Suppressor macrophage treated with lipopolysaccharide for 4 hours (primary cell): Measurements from ENCODE around the gene SLC39A1.
"Not testable (repeated sequence)": the region's sequence is repeated elsewhere in the genome, so short reads cannot be mapped to it uniquely, and the experiment has no call there.

Experiments
- DNase-seq: peaks from one replicate; pipeline ENCODE4 v3.0.0-alpha.2; 2020

Gene SLC39A1, protein sequence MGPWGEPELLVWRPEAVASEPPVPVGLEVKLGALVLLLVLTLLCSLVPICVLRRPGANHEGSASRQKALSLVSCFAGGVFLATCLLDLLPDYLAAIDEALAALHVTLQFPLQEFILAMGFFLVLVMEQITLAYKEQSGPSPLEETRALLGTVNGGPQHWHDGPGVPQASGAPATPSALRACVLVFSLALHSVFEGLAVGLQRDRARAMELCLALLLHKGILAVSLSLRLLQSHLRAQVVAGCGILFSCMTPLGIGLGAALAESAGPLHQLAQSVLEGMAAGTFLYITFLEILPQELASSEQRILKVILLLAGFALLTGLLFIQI

DNA sequence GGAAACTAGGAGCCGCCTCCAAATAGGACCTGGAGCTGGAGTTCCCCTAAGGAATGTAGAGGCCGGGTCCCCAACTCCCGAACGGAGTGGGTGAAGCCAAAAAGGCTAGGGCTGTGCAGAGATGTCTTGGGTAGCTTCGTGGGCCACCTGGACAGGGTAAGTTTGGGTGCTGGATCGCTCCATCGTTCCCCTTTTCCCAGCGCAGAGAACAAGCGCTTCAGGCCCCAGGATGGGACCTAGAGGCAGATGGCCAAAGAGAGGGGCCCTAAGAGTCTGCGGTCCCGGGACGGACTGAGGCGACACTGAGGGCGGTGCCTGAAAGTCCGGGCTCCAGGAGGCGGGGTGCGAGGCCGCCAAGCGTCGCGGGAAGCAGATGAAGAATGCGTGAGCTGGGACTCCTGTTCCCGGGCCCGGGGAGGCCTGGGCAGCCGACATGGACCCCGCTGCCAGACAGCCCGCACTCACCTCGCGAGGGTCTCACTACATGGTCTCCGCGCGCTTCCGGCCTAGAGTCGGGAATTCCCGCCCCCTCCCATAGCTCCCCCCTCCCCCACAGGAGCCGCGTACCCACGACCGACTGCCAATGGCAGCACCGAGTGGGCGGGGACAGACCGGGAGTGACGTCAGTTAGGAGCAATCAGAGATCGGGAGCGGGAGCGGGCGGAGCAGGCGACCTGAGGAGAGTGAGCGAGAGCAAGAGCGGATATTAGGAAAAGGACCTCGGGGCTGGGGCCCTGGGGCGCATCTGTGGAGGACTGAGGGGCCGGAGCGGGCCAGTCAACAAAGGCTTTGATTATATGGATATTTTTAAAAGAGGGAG, at the start of gene SLC39A1:
Gene SLC39A1, minus strand, starts transcription at position 508 of the 820 bp plus-strand sequence. CDS start 822 bp downstream, outside the sequence.
- peak; percentile 98 for DNase-seq

DNA sequence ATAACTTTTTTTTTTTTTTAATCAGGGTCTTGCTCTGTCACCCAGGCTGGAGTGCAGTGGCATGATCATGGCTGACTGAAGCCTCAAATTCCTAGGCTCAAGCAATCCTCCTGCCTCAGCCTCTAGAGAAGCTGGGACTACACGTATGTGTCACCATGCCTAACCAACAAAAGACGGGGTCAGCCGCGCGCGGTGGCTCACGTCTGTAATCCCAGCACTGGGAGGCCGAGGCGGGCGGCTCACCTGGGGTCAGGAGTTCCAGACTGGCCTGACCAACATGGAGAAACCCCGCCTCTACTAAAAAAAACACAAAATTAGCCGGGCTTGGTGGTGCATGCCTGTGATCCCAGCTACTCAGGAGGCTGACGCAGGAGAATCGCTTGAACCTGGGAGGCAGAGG, 49.2 kb upstream of the SLC39A1 start:
- DNase-seq: not testable (repeated sequence)

DNA sequence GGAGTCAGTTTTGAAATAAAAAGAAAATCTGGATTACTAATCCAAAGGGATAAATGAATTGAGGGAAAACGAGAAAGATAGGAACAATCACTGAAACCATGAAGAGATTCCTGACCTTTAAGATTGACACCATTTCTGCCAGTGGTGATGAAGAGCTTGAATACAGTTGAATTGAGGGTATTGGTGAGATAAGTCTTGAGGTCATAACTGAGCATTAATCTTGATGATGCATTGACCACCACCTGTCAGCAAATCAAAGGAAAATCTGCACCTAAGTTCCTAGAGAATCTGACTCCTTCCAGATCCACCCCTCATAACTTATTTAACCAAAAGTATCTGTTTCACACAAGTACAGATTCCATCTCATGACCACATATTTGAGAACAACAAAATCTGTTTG, 48.8 kb upstream of the SLC39A1 start:
- no peak for DNase-seq

DNA sequence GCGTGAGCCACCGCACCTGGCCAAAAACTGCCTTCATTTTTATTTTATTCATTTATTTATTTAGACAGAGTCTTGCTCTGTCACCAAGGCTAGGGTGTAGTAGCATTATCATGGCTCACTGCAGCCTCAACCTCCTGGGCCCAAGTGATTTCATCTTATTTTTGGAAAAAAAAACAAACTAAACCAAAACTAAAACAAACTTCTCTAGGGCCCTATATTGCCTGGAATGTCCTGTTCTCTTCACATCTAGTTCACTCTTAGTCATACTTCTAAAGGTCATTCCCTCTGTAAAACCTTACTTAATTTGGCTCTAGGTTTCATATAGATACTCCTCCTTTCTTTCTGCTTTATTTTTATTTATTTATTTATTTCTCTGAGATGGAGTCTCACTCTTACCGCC, 42.8 kb upstream of the SLC39A1 start:
- DNase-seq: peak; percentile 45

DNA sequence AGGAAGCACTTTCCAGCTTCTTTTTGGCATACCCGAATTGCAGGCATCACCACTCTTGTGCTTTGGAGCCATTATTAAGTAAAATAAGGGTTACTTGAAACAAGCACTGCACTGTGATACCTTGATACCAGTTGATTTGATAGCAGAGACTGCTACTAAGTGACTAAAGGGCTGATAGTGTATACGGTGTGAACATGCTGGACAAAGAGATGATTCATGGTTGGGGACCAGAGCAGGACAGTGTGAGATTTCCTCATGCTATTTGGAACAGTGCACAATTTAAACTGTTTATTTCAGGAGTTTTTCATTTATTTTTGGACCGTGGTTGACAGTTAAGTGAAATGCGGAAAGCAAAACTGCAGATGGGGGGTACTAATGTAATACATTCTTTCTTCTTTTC, 37.1 kb upstream of the SLC39A1 start:
- DNase-seq: no peak

DNA sequence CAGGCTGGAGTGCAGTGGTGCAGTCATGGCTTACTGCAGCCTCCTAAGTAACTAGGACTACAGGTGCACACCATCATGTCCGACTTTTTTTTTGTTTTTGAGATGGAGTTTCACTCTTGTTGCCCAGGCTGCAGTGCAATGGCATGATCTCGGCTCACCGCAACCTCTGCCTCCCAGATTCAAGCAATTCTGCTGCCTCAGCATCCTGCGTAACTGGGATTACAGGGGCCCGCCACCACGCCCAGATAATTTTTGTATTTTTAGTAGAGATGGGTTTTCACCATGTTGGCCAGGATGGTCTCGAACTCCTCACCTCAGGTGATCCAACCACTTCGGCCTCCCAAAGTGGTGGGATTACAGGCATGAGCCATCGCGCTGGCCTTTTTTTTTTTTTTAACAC, 33.5 kb upstream of the SLC39A1 start:
- DNase-seq: not testable (repeated sequence)

DNA sequence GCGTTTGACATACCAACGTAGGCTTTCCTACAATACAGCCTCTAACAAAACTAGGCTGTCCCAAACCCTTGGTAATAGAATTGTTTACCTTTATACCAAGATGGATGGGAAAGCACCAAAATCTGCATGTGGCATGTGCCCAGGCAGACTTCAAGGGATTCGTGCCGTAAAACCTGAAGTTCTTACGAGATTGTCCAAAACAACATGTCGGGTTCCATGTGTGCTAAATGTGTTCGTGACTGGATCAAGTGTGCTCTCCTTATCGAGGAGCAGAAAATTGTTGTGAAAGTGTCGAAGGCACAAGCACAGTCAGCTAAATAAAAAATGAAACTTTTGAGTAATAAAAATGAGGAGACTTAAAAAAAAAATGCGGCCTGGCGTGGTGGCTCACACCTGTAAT, 32.3 kb upstream of the SLC39A1 start:
- no peak for DNase-seq

DNA sequence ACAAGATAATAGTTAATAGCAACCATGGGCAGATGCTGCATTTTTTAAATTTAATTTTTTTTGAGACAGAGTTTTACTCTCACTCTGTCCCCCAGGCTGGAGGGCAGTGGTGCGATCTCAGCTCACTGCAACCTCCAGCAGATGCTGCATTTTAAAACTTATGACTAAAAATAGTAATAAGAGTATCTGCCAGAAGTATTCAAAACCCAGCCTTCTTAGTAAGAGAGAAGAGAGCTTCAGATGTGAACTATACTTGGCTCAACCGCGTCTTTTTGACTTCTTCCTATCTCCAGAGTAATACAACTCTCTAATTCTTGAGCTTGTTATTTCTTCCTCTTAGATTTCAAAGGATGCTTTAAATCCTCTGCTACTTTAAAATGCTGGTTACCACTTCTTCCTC, 31.9 kb upstream of the SLC39A1 start:
- no peak for DNase-seq

DNA sequence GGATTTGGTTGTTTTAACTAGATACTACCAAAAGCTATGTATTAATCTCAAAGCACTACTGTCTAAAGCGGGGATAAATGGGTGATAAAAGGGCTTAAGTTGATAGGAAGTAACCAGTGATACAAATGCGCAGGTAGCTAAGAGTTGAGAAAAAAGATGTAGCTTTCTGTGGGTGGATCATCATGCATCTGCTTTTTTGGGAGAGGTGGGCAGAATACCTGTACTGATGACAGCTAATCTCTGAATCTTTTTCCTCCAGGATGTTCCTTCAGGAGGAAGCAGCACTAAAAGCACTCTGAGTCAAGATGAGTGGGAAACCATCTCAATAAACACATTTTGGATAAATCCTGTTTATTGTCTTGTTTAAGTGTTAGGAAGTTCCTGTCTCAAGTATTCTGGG, 28.5 kb upstream of the SLC39A1 start:
- DNase-seq: no peak

DNA sequence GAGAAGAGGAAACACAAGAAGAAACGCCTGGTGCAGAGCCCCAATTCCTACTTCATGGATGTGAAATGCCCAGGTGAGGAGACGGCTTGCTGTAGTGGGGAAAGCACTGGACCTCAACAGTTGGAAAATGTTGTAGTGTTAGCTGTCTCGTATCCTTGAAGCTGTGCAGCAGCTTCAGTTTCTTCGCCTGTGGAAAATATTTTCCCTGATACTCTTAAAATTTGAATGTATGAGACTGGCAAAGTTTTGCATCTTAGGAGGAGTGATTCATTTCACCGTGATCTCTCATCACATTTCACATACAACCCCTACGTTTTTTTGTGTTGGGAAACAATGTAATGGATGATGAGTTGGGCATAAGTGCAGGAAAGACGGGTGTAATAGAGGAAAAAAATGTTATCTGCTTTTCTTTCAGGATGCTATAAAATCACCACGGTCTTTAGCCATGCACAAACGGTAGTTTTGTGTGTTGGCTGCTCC, 27.9 kb upstream of the SLC39A1 start:
- DNase-seq: peak; percentile 50

DNA sequence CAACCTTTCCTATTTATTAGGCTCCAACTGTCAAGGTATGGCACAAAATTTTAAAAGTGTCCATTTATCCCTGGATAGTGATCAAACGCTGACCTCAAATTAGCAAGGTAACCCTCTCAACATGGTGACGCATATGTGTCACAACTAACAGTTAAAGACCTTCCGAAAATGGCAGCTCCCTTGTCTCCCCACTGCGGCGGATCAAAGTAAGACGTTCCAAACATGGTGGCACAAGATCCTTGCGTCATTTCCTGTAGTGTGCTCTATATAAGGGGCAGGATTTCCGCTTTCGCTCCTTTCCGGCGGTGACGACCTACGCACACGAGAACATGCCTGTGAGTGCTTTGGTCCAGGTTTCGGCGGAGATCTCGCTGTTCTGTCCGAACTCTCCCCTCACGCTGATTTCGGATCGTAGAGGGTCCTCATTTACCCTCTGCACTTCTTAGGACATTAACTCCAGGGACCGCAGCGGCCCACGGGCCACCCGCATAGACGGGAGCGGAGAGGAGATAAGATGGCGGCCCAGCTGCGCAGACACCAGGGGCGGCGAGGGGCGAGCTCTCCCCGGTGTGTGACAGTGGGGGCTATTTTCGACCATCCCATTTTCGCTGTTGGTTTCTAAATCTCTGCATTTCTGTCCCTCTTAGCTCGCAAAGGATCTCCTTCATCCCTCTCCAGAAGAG, 27.3 kb upstream of the SLC39A1 start, which contains the start of gene RPS27:
Gene RPS27, plus strand, starts transcription at position 295 of the 683 bp plus-strand sequence. Its CDS starts 35 bp downstream, at position 330.
- peak; percentile 98 for DNase-seq

DNA sequence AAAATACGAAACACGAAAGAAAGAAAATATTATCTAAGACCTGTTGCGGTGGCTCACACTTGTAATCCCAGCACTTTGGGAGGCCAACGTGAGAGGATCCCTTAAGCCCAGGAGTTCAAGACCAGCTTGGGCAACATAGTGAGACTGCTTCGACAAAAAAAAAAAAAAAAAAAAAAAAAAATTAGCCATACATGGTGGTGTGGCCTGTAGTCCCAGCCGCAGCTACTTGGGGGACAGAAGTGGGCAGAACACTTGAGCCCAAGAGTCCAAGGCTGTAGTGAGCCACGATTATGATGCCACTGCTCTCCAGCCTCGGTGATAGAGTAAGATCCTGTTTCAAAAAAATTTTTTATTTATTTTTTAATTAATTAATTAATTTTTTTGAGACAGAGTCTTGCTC, 24.3 kb upstream of the SLC39A1 start:
- no peak for DNase-seq

DNA sequence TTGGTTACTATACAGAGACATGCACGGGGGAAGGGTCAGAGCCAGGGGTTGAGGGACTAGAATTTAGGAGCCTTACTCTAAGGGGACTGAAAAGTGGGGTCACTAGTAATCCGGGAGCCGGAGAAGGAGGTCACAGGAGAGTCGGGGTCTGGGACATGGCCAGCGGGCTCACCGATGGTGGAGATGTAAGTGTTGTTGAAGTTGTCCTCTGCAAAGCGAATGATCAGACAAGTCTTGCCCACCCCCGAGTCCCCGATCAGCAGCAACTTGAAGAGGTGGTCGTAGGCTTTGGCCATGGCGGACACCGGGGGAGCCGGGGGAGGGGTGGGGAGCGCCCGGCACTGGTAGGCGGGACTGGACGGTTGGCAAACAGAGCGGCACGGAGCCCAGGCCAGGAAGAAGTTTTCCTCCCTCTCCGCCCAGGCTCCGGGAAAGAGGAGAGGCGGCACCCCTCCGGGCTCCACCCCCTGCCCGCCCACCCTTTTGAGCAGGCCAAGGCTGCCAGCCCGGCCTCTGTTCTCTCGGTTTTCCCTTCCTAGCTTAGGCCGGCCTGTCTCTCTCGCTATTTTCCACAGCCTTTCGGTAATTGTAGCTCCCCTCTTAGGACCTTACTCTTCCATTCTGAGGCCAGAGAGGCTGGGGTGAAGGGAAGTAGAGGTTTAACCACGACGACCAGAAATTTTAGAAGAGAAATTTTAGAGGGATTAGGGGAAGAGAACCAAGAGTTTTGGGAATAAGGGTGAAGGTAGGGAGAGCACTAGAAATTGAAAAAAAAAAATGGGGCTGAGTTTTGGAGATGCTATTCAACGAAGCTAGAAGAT, 22.8 kb upstream of the SLC39A1 start, which contains the start of gene RAB13:
Gene RAB13, minus strand, starts transcription at position 399 of the 821 bp plus-strand sequence. Its CDS starts 103 bp downstream, at position 296.
- DNase-seq: peak; percentile 91

DNA sequence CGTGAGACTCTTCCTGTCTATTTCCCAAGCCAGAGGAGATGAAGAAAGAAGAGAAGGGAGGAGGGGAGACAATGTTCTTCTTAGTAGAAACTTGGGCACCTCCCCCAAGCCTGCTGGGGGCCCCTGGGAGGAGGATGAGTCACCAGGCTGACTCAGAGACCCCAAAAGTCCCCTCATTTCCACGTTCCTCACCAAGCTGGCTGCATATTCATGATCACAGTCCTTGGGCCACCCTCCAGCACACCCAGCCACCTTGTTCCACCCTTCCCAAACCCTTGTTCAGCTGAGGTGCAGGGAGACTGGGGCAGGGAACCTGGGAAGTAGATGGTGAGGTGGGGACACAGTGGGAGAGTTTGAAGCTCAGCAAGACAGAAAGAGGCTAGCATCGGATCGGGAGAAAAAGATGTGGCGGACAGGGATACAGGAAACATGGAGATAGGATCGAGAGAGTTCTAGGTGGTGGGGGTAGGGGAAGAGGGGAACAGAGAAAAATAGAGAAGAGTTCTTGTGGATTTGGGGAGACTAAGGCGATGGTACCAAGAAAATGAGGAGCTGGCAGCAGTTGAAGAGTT, 22.1 kb upstream of the SLC39A1 start:
- peak; percentile 94 for DNase-seq

DNA sequence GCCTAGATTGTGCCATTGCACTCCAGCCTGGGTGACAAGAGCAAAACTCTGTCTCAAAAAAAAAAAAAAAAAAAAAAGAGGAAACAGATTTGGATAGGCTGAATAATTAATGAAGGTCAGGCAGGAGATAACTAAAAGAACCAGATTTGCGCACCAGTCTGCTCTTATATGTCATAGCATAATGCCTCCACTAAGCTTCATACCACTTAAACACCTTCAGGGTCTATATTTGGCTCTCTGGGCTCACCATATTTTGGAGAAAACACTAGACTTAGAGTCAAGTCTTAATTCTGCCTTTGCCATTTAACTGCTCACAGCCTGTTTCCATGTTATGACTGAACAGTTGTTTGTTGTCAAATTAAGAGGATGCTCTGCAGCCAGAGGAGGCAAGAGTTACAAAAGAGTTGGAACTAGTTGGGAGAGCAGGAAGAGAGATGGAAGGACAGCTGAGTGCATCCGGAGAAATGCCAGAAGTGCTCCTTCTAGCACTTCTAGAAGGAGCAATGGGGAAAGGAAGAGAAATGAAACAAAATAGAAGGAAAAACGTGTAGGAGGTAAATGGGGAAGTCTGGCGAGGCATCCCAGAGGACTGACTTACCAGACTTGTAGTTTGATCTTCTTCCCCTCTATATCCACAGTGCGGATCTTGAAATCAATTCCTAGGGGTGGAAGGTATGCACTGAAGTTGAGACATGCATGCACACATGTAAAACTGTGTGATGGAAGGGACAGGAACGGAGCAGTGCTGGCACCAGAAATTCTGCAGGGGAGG, 21.0 kb upstream of the SLC39A1 start:
- peak; percentile 39 for DNase-seq

DNA sequence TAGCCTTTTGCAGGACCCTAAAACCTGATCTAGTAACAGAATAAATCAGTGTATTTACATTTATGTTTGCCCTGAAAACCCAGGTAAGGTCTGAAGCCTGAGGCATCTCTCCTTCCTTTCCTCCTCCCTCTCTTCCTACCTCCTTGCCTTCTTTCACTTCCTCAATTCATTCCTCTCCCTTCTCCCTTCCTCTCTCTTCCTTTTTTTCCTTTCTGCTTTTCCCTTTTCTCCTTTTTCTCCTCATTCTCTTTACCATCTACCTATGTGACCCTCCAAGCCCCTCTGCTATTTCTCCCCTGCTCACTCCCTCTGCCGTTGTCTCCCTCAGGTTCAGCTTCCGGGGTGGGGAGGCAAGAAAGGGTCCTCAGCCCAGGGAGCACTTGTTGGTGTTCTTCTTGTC, 18.4 kb upstream of the SLC39A1 start:
- DNase-seq: not testable (repeated sequence)

DNA sequence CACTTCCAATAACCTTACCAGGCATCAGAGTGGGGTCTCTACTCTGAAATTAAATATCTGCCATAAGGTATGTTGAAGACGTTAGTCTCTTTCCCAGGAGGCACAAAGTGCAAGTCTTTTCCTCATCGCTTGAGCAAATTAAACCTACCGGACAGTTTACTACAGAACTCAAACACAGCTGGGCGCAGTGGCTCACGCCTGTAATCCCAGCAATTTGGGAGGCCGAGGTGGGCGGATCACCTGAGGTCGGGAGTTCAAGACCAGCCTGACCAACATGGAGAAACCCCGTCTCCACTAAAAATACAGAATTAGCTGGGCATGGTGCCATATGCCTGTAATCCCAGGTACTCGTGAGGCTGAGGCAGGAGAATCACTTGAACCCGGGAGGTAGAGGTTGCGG, 15.8 kb upstream of the SLC39A1 start:
- DNase-seq: not testable (repeated sequence)

DNA sequence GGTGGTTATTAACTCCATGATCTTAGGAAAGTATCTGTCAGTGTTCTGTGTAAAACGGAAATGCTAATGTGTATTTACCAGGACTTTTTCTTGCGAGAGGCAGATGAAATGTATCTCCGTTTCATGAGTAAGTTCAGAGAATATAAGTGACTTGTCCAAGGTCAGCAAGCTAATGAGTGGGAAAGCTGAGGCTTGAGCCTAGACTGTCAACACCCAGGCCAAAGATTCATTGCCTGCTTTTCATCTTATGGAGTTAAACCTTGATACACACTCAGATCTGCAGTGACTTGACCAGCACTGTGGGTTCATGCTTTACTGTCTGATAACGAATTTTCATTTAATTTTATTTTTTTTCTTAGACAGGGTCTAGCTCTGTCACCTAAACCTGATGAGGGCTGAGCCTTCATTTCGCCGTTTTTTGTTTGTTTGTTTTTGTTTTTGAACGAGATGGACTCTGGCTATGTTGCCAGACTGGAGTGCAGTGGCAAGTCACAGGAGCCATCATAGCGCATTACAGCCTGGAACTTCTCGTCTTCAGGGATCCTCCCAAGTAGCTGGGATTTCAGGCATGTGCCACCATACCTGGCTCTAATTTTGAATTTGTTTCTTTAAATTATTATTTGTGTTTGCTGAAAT, 15.1 kb upstream of the SLC39A1 start:
- DNase-seq: no peak

DNA sequence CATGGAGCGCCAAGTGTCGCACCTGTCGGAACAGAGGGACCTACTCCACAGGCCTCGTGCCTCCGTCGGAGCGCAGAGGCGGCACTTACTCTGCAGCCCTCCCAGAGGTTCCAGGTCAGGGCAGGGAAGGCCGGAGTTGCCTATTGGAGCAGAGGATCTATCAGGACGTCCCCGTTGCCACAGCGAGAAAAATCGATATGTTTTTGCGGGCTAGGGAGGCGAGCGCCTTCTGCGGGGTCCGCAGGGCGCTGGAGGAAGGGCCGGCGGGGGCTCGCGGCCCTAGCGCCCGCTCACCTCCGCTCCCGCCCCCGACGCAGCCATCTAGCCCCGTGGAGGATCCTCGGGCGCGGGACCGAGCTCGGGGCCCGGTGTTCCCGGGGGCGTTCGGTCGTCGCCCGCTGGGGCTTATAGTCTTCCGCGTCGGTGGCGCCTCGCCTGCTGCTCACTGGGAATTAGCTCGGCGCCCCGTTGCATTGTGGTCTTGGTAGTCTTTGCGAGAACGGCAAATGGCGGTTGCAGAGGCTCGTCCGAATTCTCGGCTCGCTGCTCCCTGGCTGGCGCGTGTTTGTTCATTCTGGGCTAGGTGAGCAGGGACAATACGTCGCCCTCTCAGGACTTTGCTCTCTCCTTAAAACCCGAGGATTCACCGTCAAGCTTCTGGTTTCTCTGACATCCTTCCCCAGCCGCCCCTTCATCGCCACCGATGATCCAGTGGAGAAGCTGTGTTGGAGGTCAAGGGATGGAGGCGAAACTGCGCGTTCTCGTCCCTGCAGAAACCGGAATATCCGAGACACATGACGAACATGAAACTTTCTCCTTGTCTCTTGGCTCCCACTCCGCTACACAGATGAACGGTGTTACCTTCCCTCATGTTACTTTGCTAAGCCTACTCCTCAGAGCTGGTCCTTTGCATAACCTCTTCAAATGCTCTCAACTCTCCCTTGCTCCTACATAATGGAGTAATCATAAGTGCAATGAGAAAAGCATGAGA, 14.2 kb upstream of the SLC39A1 start, which contains the start of gene JTB:
Gene JTB, minus strand, starts transcription at position 425 of the 991 bp plus-strand sequence. Its CDS starts 422 bp downstream, at position 3.
- DNase-seq: peak; percentile 88
